Skin epidermis (tissue), 12 donors: ENCODE data around the gene TBC1D10A.
A peak's percentile ranks its signal among the peaks of the same experiment; 100 is the strongest.

Source experiments
- H3K27ac ChIP-seq, 21 experiments: fragments of 200-600 bp; sonication (generic) in 11 of 21; one replicate each; pipeline ENCODE4 v1.5.0; 2020; ENCODE audit warnings: mild to moderate bottlenecking in 3 of 21, inconsistent platforms in 2 of 21, moderate library complexity in 2 of 21
- H3K4me3 ChIP-seq, 7 experiments: fragments of 200-600 bp; sonication (generic) in 2 of 7; one replicate each; pipeline ENCODE4 v1.5.0; 2020; ENCODE audit warnings: inconsistent platforms in 2 of 7, mild to moderate bottlenecking in 2 of 7, moderate library complexity in 1 of 7

TBC1D10A gene

DNA sequence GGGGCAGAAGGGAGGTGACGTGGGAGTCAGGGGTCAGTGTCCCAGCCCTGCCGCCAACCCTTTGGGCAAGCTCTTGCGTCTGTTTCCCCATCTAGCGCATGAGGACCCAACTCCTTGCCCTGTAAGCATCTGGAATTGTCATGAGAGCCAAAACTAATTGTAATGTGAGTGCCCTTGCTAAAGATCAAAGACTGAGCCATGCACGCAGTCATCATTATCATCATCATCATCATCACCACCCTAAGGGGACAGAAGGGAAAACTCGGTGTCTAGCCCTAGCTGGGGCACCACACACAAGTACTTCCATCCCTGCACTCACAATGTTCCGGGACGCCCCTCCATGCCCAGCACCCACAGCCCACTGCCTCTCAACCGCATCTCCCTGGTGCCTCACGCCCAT, 82.7 kb downstream of the TBC1D10A start:
- Histone ChIP-seq H3K27ac (peak overlapping the region in 1 of 21 experiments; percentile 42), H3K4me3 (no peak overlapping the region)

DNA sequence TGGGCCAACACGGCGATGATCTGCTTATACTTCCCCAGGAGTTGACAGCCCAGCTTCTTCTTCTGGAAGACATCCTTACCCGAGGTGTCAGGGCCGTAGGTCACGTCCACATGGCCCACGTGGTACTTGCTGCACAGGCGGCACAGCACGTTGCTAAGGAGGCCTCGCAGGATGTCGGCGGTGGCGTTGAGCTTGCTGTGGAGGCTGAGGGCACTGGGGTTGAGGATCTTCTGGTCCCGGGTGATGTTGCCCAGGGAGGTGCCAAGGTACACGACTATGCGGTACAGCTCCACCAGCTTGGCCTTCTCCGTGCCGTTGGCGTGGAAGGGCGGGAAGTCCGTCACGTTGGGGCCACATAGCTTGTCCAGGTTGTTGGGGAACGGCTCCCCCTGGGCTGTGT, 83.1 kb downstream of the TBC1D10A start:
- no peak overlapping the region for H3K27ac ChIP-seq
- no peak overlapping the region for H3K4me3 ChIP-seq
